Dermis microvascular lymphatic vessel endothelial cell (primary cell): ENCODE data around the gene CTSW. TPM values are rescaled to one million over a fixed set of nuclear protein-coding genes. Genes with fewer than 3 reads are reported as not detected.
"Not testable (repeated sequence)": the region's sequence is repeated elsewhere in the genome, so short reads cannot be mapped to it uniquely, and the experiment has no call there.

ENCODE experiments used
- DNase-seq, 2 donors: peaks; one replicate each; pipeline versions ENCODE4 v3.0.0 to v3.0.0-alpha.2; 2010; ENCODE audit warnings: low read depth in 2 of 2
- total RNA-seq: library from RNA; depleted of rRNA; stranded (reverse); fragments of >200 nt; gene quantifications from 2 replicates; pipeline ENCODE4 v1.2.1, GENCODE V29; 2014

CTSW gene
- total RNA-seq, 1 donor from 2014 or later, result 0.13 TPM

GRCh38 chr11:65885808-65886536 is 6.3 kb downstream of the CTSW start:
- no peak for DNase-seq

- no peak for DNase-seq
Measured at GRCh38 chr11:65886826-65887722, 7.4 kb downstream of the CTSW start.

GRCh38 chr11:65887723-65888162 is 8.1 kb downstream of the CTSW start:
- DNase-seq, result no peak

GRCh38 chr11:65888163-65888814 is 8.7 kb downstream of the CTSW start, which contains the start of gene FIBP:
TSS of gene FIBP (minus strand) at chr11:65888471. CDS start at chr11:65888418, 53 bp downstream.
- peak; percentile 89 to 98 for DNase-seq

GRCh38 chr11:65890324-65891218 is 10.9 kb downstream of the CTSW start, which contains the start of gene CCDC85B:
TSS of gene CCDC85B (plus strand) at chr11:65890673. CDS start at chr11:65890784, 111 bp downstream.
- DNase-seq, result peak; percentile 75 to 96

- peak in 1 of 2 donors; percentile 92 for DNase-seq
Measured at GRCh38 chr11:65891219-65892136, 11.8 kb downstream of the CTSW start.

- not testable (repeated sequence) for DNase-seq
Measured at GRCh38 chr11:65892137-65892540, 12.5 kb downstream of the CTSW start.

- no peak for DNase-seq
Measured at GRCh38 chr11:65892661-65893317, 13.2 kb downstream of the CTSW start.

- peak in 1 of 2 donors; percentile 45 for DNase-seq
Measured at GRCh38 chr11:65894034-65894591, 14.5 kb downstream of the CTSW start.

- no peak for DNase-seq
Measured at GRCh38 chr11:65895482-65895981, 15.9 kb downstream of the CTSW start.

GRCh38 chr11:65896034-65896999 is 16.7 kb downstream of the CTSW start:
- no peak for DNase-seq

GRCh38 chr11:65897020-65897471 is 17.4 kb downstream of the CTSW start:
- no peak for DNase-seq

GRCh38 chr11:65898656-65899355 is 19.2 kb downstream of the CTSW start:
- DNase-seq, result no peak

- DNase-seq, result peak in 1 of 2 donors; percentile 82
Measured at GRCh38 chr11:65899356-65900124, 19.9 kb downstream of the CTSW start.

- DNase-seq, result peak; percentile 44 to 96
Measured at GRCh38 chr11:65900125-65900898, 20.7 kb downstream of the CTSW start, which contains the start of gene FOSL1. TSS of gene FOSL1 (minus strand) at chr11:65900388. CDS start at chr11:65900339, 49 bp downstream.
